Measurements from ENCODE around the gene ACTR1B. TPM values are rescaled to one million over a fixed set of nuclear protein-coding genes. Genes with fewer than 3 reads are reported as not detected.
"Not testable (repeated sequence)": the region's sequence is repeated elsewhere in the genome, so short reads cannot be mapped to it uniquely, and the experiment has no call there.

The ACTR1B gene
- polyA plus RNA-seq (2011; rRNA removed) = 26.4 and 37.6 TPM in 2 replicates
- 34.8 and 53.3 TPM in 2 replicates for polyA minus RNA-seq (2011; rRNA and poly(A)+ RNA removed)

- Histone ChIP-seq H3K27ac (ENCODE audit: low read depth, low read length) (peak within 1 kb of the TSS; percentile 94), H3K4me3 (ENCODE audit: low read depth, low read length) (peak within 1 kb of the TSS; percentile 79), H3K9me3 (ENCODE audit: control insufficient read depth, insufficient read depth, low read length) (no peaks in the 10 kb centered on the region), H3K27me3 (ENCODE audit: control insufficient read depth, insufficient read depth, low read length) (no peaks in the 10 kb centered on the region)
- peak; percentile 68 for TF ChIP-seq CTCF (IDR thresholded peaks at IDR 0.05; ENCODE audit: low read depth, low read length)
- POLR2A ChIA-PET = interaction anchor here (0.6 to 1.8 kb wide), 5 partner anchors 14 to 74 kb away, joined by 3 to 12 read pairs (median 4); partner anchors contain the start of gene COX5B
- DNase-seq (ENCODE audit: low read depth, low spot score) = peak; percentile 95
- CTCF ChIA-PET = interaction anchor here (0.8 to 3.1 kb wide), 10 partner anchors 9 to 605 kb away, joined by 3 to 32 read pairs (median 8); partner anchors contain the start of genes ANKRD36B and COX5B
Measured at GRCh38 chr2:97663962-97664635, at the start of gene ACTR1B. Gene ACTR1B (minus strand): TSS chr2:97664044. CDS start chr2:97663890, 154 bp downstream.

GRCh38 chr2:97712693-97713295 lies 49.0 kb upstream of the ACTR1B start:
- TF ChIP-seq CTCF (IDR thresholded peaks at IDR 0.05; ENCODE audit: low read depth, low read length) = no peak
- Histone ChIP-seq H3K4me3 (ENCODE audit: low read depth, low read length) (no peak overlapping the region), H3K9me3 (ENCODE audit: control insufficient read depth, insufficient read depth, low read length) (no peaks in the 10 kb centered on the region; the same call in 1 of the 2 replicates), H3K27ac (ENCODE audit: low read depth, low read length) (no peak overlapping the region), H3K27me3 (ENCODE audit: control insufficient read depth, insufficient read depth, low read length) (peaks cover 18% of the 10 kb centered on the region)
- DNase-seq (ENCODE audit: low read depth, low spot score) = no peak
- ChIA-PET CTCF (no interaction called here), POLR2A (no interaction called here)

GRCh38 chr2:97712175-97712574 lies 48.3 kb upstream of the ACTR1B start:
- POLR2A ChIA-PET = not testable (repeated sequence)

DNA sequence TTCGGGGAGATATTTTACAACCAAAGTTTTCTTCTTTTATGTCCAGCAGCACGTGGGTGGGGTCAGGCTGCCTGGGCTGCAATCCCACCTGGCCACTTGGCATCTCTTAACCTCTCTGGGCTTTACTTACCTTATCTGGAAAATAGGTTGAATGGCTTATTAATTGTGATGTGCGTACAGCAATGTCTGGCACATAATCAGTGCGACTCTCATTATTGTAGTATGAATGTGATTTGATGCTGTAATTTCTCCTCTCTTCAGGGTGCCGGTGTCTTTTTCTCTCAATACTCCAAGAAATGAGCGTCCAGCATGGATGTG lies 47.5 kb upstream of the ACTR1B start:
- no peaks in the 10 kb centered on the region; the same call in 1 of the 2 replicates for H3K9me3 ChIP-seq (ENCODE audit: control insufficient read depth, insufficient read depth, low read length)
- H3K4me3 ChIP-seq (ENCODE audit: low read depth, low read length) = no peak overlapping the region
- peaks cover 14% of the 10 kb centered on the region for H3K27me3 ChIP-seq (ENCODE audit: control insufficient read depth, insufficient read depth, low read length)
- H3K27ac ChIP-seq (ENCODE audit: low read depth, low read length) = no peak overlapping the region
- CTCF ChIA-PET = interaction anchor here (0.5 to 1.0 kb wide), 2 partner anchors 12 to 677 kb away, joined by 3 read pairs; no protein-coding TSS in a partner anchor
- POLR2A ChIA-PET = no interaction called here
- no peak for TF ChIP-seq CTCF (IDR thresholded peaks at IDR 0.05; ENCODE audit: low read depth, low read length)
- no peak for DNase-seq (ENCODE audit: low read depth, low spot score)

More at GRCh38 chr2:97712175-97712574, 48.3 kb upstream of the ACTR1B start:
- H3K27ac ChIP-seq (ENCODE audit: low read depth, low read length); DNase-seq (ENCODE audit: low read depth, low spot score); H3K9me3 ChIP-seq (ENCODE audit: control insufficient read depth, insufficient read depth, low read length); CTCF ChIA-PET; H3K4me3 ChIP-seq (ENCODE audit: low read depth, low read length): not testable (repeated sequence)
- H3K27me3 ChIP-seq (ENCODE audit: control insufficient read depth, insufficient read depth, low read length) = peaks cover 14% of the 10 kb centered on the region

DNA sequence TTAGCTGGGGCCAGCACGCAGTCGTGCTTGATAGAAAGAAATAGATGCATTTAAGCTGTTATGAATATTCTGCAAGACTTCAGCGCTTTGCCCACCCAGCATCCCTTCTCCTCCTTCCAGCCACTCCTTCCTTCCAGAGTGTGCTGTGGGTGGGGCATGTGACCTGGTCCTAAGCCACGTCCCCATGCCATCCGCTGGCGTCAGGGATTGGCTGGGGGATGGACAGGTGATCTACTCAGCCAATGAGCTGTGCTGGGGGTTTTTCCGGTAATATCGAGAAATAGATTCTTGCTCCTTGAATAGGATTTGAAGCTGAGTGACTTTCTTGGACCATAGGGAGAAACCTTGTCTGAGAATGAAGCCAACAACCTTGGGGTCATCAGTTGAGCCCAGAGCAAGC lies 44.8 kb upstream of the ACTR1B start:
- TF ChIP-seq CTCF (IDR thresholded peaks at IDR 0.05; ENCODE audit: low read depth, low read length) = no peak
- ChIA-PET CTCF (interaction anchor here (1.1 to 4.0 kb wide), 8 partner anchors 10 to 677 kb away, joined by 3 to 38 read pairs (median 5); no protein-coding TSS in a partner anchor), POLR2A (interaction anchor here (0.6 kb wide), 1 partner anchor 8 kb away, joined by 3 read pairs; no protein-coding TSS in a partner anchor)

More for the DNA sequence above, 44.8 kb upstream of the ACTR1B start:
- H3K4me3 ChIP-seq (ENCODE audit: low read depth, low read length) = no peak overlapping the region
- no peak for DNase-seq (ENCODE audit: low read depth, low spot score)
- peaks cover 10% of the 10 kb centered on the region for H3K27me3 ChIP-seq (ENCODE audit: control insufficient read depth, insufficient read depth, low read length)
- no peak overlapping the region for H3K27ac ChIP-seq (ENCODE audit: low read depth, low read length)
- H3K9me3 ChIP-seq (ENCODE audit: control insufficient read depth, insufficient read depth, low read length) = no peaks in the 10 kb centered on the region; the same call in 1 of the 2 replicates

Data from AG04450 (cell line).